Transverse colon (tissue), 4 donors: ENCODE results near the gene SLC6A18. TPM values are rescaled to one million over a fixed set of nuclear protein-coding genes. Genes with fewer than 3 reads are reported as not detected.

ENCODE experiments used
- DNase-seq: peaks from one replicate; pipeline ENCODE4 v3.0.0-alpha.2; 2019
- H3K27ac ChIP-seq, 4 donors: fragments of 200-600 bp; sonication (generic); 2 replicates each; pipeline ENCODE4 v1.5.1; 2016 to 2018; ENCODE audit warnings: inconsistent platforms in 4 of 4
- H3K27me3 ChIP-seq: fragments of 200-600 bp; sonication (generic); 2 replicates; pipeline ENCODE4 v1.5.1; 2017; ENCODE audit warnings: inconsistent platforms
- H3K36me3 ChIP-seq, 4 donors: fragments of 200-600 bp; sonication (generic); 2 replicates each; pipeline ENCODE4 v1.5.1; 2017 to 2019; ENCODE audit warnings: inconsistent platforms in 4 of 4
- H3K4me1 ChIP-seq, 4 donors: fragments of 200-600 bp; sonication (generic); 2 replicates each; pipeline ENCODE4 v1.5.1; 2017 to 2020; ENCODE audit warnings: inconsistent platforms in 4 of 4
- H3K4me3 ChIP-seq, 4 donors: fragments of 200-600 bp; sonication (generic); 1 replicate in 1 of 4; 2 replicates in 3 of 4; pipeline versions ENCODE4 v1.5.1 to v1.6.1; 2017 to 2019; ENCODE audit warnings: inconsistent platforms in 4 of 4
- H3K9me3 ChIP-seq, 2 donors: fragments of 200-600 bp; sonication (generic); 2 replicates each; pipeline ENCODE4 v1.5.1; 2017 to 2019; ENCODE audit warnings: inconsistent platforms in 2 of 2
- CTCF ChIP-seq, 5 experiments: fragments of 200-600 bp in 3 of 5; fragments of 450-650 bp in 2 of 5; sonication (generic) in 3 of 5; IDR thresholded peaks; 1 replicate in 2 of 5; 2 replicates in 3 of 5; pipeline ENCODE4 v1.5.1; 2016 to 2017; ENCODE audit warnings: antibody characterized with exemption in 5 of 5, inconsistent platforms in 3 of 5, mild to moderate bottlenecking in 2 of 5, moderate library complexity in 1 of 5
- EP300 ChIP-seq: sonication (generic); formaldehyde crosslinking; IDR thresholded peaks from one replicate; pipeline ENCODE4 v1.6.1; 2017; ENCODE audit warnings: antibody characterized with exemption, low read depth
- POLR2A ChIP-seq: fragments of 450-650 bp; IDR thresholded peaks from one replicate; pipeline ENCODE4 v1.6.1; 2016; ENCODE audit warnings: antibody characterized with exemption, mild to moderate bottlenecking, moderate library complexity
- POLR2AphosphoS5 ChIP-seq, 3 donors: sonication (generic); formaldehyde crosslinking; IDR thresholded peaks; one replicate each; pipeline ENCODE4 v1.6.1; 2016; ENCODE audit warnings: antibody characterized with exemption in 3 of 3
- WGBS, 2 donors: methylation state at CpG; one replicate each; pipeline ENCODE4 v1.1.5; 2018; ENCODE audit warnings: low coverage in 1 of 2; 5-methylcytosine and 5-hydroxymethylcytosine counted together
- in situ Hi-C, 4 donors: fragments of 200-750 bp; cut with MboI; loops; one replicate each; pipeline versions ENCODE4 v1.15.0 to v1.15.1; 2017; ENCODE audit warnings: low sequenced_read_pairs in 3 of 4, low pct_ligation_motif_present in 1 of 4, low pct_unique_long_range_greater_than_20kb in 1 of 4
- intact Hi-C: fragments of 100-400 bp; cut with DNase I; formaldehyde crosslinking; loops from one replicate; pipeline ENCODE4 v1.15.1; 2023; ENCODE audit warnings: low total_unique reads
- total RNA-seq, 4 donors: library from RNA; depleted of rRNA; stranded (reverse); fragments of >200 nt; gene quantifications; one replicate each; pipeline ENCODE4 v1.1.0, GENCODE V29; 2016

Gene SLC6A18
- total RNA-seq, 4 donors from 2014 or later, result not detected

DNA sequence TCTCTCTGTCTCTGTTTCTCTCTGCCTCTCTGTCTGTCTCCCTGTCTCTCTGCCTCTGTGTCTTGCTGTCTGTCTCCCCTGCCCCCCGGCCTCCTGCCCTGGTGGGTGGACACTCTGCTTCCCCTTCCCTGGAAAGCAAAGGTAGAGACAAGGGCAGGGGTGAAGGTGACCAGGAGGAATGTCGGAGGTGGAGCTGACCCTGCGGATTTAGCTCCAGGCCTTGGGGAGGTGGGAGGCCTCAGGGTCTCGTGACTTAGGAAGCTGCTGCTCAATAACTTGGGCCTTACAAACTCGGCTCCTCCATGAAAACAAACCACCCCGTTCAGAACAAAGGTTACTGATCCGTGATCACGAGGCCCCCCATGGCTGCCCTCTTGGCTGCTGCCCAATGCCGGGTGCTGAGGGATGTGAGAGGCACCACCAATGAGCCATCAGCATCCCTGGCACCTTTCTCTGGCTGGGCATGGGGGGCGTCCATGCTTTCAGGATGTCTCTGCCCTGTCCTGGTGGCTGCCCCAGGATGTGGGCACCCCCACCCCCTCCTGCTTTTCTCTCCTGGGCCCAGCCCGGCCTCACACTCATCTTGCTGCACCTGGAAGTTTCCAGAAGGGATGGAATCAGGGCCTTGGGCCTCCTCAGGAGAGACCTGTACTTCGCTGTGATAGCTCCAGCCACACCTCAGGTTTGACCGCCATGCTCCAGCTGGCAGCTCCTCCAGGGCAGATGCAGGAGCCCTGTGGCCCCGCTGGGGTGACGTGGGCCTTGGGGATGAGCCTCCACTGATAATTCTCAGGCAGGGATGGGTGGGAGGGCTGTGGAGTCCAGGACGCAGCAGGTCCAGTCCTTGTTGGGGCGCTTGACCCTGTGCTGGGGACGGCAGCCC lies 38.6 kb upstream of the SLC6A18 start:
- Histone ChIP-seq H3K36me3 (no peaks in the 10 kb centered on the region), H3K4me3 (no peak overlapping the region), H3K27ac (no peak overlapping the region), H3K27me3 (peaks cover 33% of the 10 kb centered on the region), H3K4me1 (peaks cover 0 to 29% (median 21%) of the 10 kb centered on the region in 4 donors), H3K9me3 (no peaks in the 10 kb centered on the region)
- intact Hi-C loops (no loop called here), in situ Hi-C loops (loop anchor here in 1 of 4 donors (25.0 kb wide), 1 partner anchor 451 kb away; no protein-coding TSS in a partner anchor)
- WGBS, 2 donors, result 73% methylated on average over 17 of the region's 18 CpGs; no CpG with 5 or more reads in 1 of the 2 donors
- no peak for DNase-seq
- TF ChIP-seq POLR2A, result no peak
- no peak for TF ChIP-seq EP300
- TF ChIP-seq CTCF (IDR thresholded peaks at IDR 0.05), result no peak
- TF ChIP-seq POLR2AphosphoS5 (IDR thresholded peaks at IDR 0.05), result no peak

GRCh38 chr5:1187234-1187949 lies 37.8 kb upstream of the SLC6A18 start:
- Histone ChIP-seq H3K9me3 (no peaks in the 10 kb centered on the region), H3K27me3 (peaks cover 33% of the 10 kb centered on the region), H3K4me1 (peaks cover 0 to 21% (median 14%) of the 10 kb centered on the region in 4 donors), H3K27ac (no peak overlapping the region), H3K4me3 (no peak overlapping the region), H3K36me3 (no peaks in the 10 kb centered on the region)
- in situ Hi-C loops (loop anchor here in 1 of 4 donors (25.0 kb wide), 1 partner anchor 450 kb away; no protein-coding TSS in a partner anchor), intact Hi-C loops (no loop called here)
- WGBS, 2 donors, result 93% methylated on average over 14 of the region's 18 CpGs; no CpG with 5 or more reads in 1 of the 2 donors
- TF ChIP-seq EP300 (no peak), POLR2A (no peak), CTCF (IDR thresholded peaks at IDR 0.05) (no peak), POLR2AphosphoS5 (IDR thresholded peaks at IDR 0.05) (no peak)
- DNase-seq, result no peak

DNA sequence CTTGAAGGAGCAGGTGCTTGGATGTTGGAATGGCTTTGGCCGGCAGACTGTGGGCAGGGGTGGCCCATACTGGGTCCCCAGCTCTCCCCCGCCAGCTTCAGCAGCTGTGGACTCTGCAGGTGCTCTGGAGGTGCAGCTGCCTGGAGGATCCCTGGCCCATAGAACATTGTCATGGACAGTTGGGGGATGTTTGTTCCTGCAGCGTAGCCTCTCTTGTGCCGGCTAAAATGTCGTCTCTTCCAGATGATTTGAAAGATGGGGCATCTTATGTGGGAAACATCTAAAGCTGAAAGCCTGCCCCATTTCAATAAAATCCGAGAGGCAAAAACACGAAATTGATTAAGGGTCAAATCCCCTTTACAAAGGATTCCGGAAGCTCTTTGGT lies 37.2 kb upstream of the SLC6A18 start:
- no peak for DNase-seq
- intact Hi-C loops (no loop called here), in situ Hi-C loops (loop anchor here in 1 of 4 donors (25.0 kb wide), 1 partner anchor 449 kb away; no protein-coding TSS in a partner anchor)
- no peaks in the 10 kb centered on the region for H3K36me3 ChIP-seq
- H3K27ac ChIP-seq, result no peak overlapping the region
- TF ChIP-seq POLR2A (no peak), POLR2AphosphoS5 (IDR thresholded peaks at IDR 0.05) (no peak), EP300 (no peak), CTCF (IDR thresholded peaks at IDR 0.05) (no peak)
- peaks cover 33% of the 10 kb centered on the region for H3K27me3 ChIP-seq
- no peak overlapping the region for H3K4me3 ChIP-seq
- WGBS, 2 donors, result 84% methylated on average over 4 to 8 of the region's 8 CpGs
- H3K9me3 ChIP-seq, result no peaks in the 10 kb centered on the region
- peaks cover 0 to 16% (median 8%) of the 10 kb centered on the region in 4 donors for H3K4me1 ChIP-seq

DNA sequence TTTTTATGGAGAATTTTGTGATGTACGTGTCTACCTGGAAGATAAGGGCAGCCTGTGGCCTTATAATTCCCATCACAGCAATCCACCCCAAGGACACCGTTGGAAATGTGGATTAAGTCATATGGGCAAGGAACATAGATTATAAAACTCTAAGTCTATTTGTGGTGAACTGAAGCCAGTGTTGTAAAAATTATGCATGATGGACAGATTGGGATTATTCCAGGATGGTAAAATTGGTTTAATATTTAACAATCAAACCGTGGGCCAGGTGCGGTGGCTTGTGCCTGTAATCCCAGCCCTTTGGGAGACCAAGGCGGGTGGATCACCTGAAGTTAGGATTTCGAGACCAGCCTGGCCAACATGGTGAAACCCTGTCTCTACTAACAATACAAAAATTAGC lies 36.7 kb upstream of the SLC6A18 start:
- Histone ChIP-seq H3K4me3 (no peak overlapping the region), H3K27ac (no peak overlapping the region), H3K36me3 (no peaks in the 10 kb centered on the region), H3K4me1 (peaks cover 0 to 11% (median 4%) of the 10 kb centered on the region in 4 donors), H3K27me3 (peaks cover 33% of the 10 kb centered on the region), H3K9me3 (no peaks in the 10 kb centered on the region)
- TF ChIP-seq POLR2A (no peak), EP300 (no peak), CTCF (IDR thresholded peaks at IDR 0.05) (no peak), POLR2AphosphoS5 (IDR thresholded peaks at IDR 0.05) (no peak)
- intact Hi-C loops, result no loop called here
- in situ Hi-C loops, result loop anchor here in 1 of 4 donors (25.0 kb wide), 1 partner anchor 449 kb away; no protein-coding TSS in a partner anchor
- DNase-seq, result no peak
- 50 to 53% methylated on average over 3 to 6 of the region's 6 CpGs for WGBS, 2 donors
